GM12801 (cell line): ENCODE results near the gene VTA1.

Source experiments
- TF ChIP-seq, protein P1 (sequence below): IDR thresholded peaks from one replicate; pipeline ENCODE4 v1.5.1; 2011; ENCODE audit warnings: control low read depth; ENCODE audit not compliant: insufficient read length; ENCODE audit errors: extremely low read depth

The VTA1 gene

DNA sequence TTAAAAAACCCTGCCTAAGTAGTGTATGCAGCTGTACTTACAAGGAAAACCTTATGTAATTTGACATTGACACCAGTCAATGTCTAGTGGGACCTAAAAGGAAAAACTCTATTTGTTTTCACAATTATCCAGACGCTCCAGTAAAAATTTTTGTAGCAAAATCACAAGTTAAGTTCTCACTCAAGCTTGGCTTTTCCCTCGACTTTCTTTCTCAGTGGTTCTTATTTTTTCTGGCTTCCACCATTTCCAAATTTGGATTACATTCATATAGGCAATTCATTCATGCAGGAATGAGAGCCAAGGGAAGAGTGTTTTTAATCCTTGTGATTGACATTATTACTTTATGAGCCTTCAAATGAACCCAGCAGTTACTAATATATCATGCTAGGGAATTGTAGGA is 88.7 kb downstream of the VTA1 start:
- TF ChIP-seq, protein P1, sequence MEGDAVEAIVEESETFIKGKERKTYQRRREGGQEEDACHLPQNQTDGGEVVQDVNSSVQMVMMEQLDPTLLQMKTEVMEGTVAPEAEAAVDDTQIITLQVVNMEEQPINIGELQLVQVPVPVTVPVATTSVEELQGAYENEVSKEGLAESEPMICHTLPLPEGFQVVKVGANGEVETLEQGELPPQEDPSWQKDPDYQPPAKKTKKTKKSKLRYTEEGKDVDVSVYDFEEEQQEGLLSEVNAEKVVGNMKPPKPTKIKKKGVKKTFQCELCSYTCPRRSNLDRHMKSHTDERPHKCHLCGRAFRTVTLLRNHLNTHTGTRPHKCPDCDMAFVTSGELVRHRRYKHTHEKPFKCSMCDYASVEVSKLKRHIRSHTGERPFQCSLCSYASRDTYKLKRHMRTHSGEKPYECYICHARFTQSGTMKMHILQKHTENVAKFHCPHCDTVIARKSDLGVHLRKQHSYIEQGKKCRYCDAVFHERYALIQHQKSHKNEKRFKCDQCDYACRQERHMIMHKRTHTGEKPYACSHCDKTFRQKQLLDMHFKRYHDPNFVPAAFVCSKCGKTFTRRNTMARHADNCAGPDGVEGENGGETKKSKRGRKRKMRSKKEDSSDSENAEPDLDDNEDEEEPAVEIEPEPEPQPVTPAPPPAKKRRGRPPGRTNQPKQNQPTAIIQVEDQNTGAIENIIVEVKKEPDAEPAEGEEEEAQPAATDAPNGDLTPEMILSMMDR, result no peak

DNA sequence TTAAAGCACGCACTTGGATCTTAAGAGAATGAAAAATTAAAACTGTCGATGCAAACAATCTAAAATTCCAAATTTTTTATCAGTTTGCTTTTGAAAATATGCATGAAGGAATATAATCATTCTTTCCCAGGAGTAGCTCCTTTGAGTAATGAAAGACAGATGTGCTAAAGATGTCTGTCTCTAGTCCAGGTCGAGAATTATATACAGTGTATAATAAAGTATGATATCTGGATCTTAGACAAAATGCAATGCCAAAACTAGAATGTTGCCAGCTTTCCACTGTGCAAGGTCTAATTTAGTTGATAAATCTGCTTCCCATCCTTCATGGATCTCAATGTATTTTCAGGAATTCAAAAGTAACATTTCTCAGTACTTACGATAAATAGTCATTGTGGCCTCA is 89.6 kb downstream of the VTA1 start:
- TF ChIP-seq, protein P1, result no peak

DNA sequence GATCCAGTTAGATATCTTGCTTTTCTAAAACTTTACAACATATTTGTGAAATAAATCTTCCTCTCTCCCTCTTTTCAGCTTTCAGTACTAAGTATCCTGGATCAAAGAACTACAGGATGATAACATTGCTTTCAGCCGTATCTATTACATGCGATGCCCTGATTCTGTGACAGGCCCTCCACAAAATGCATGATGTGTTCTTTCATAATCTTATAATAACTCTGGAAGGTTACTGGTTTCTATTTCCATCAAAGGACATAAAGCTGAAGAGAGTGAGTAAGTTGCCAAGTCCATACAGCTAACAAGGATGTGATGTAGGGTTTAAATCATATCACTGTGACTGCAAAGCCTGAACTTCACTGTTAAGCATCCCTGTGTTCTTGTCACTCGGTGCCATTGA is 91.8 kb downstream of the VTA1 start:
- TF ChIP-seq, protein P1, result no peak

DNA sequence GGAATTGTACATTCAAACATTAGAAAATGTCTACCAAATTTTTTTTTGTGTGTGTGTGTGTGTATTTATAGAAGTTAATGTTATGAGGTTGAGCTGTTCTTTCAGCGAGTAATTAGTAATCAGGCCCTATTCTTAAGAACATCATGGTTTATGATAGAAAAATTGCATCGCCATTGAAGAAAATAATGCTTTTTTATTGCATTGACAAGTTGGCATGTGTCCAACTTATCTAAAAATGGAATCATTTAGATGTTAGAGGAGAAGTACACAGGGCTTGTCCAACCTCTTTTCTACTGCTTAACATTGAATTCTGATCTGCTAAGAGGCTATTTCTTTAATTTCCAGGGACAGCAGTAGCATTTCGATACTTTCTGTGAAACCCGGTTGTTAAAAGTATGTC is 93.1 kb downstream of the VTA1 start:
- TF ChIP-seq, protein P1, result no peak

DNA sequence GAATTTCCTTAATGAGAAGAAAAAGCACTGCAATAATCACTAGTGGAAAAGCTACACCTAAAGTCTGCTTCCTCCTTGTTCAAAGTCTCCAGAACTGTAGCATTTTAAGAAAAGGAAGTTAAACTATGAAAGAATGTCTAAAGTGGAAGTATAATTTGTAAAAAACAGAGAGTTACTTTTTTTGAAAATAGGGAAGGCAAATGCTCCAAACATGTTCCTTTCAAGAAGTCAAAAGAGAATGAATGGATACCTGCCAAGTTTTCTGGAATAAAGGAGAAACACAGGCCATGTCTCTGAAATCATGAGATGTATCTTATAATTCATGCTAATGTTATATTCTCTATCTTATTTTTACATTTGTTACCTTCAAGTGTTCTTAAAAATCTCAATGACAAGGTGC is 94.0 kb downstream of the VTA1 start:
- TF ChIP-seq, protein P1, result no peak

DNA sequence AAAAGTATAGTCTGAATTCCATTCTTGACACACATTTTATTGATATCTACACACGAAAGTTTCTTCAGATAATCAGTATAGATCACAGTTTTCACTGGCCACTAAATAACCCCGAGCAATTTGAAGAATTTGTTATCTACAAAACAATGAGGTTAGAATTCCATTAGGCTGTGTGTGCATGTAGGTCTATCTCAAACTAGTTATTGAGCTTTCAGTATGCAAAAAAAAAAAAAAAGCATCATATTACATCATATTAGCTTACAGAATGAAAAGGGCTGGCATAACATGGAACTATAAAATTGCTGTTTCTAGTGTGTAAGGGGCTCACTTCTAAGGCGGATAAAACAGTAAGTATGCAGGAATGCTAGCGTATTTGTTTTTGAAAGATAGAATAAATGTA is 95.2 kb downstream of the VTA1 start:
- TF ChIP-seq, protein P1, result no peak

DNA sequence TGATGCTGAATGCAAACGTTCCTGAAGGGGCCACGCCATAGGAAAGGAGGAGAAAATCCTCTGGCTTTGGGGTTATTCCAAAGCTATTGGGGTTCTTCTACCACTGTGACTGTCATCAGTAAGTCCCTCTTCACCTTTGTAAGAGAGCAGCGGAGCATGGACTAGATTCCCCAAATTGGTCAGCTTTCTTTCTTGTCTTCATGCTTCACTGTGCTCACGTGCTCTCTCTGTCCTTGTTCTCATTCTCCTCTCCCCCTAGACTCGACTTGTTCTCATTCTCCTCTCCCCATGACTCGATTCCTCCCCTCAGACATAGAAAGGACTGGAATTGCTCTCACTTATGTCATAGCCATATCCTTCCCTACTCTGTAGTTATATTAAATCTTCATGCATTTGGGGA is 99.9 kb downstream of the VTA1 start:
- TF ChIP-seq, protein P1, result no peak

DNA sequence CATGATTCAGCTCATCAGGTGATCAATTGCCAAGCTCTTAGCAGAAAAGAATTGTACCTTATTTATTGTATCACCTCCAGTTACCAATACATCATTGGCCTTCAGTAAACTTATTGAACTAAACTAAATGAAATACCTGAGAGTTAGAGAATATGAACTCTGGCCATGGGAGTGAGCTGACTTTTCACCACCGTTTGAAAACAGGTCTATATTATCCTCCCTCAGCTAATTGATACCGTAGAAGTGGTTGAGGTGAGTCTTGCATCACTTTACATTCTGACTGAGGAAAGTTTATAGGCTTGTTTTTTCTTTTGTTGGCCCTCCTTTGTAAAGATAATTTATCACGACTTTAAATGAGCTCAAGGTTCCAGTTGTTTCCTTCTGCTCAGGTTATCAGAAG is 102.2 kb downstream of the VTA1 start:
- TF ChIP-seq, protein P1, result no peak
